ENCODE data around the gene RASSF8.

GRCh38 chr12:25925064-25925463, 33.4 kb upstream of the RASSF8 start:
- TF ChIP-seq POLR2AphosphoS5 (IDR thresholded peaks at IDR 0.05) (no peak), CTCF (IDR thresholded peaks at IDR 0.05 in 8 of 11, conservative IDR thresholded peaks at IDR 0.05 in 3 of 11) (no peak)

Data from spleen (tissue), 7 donors.